B cell (primary cell): ENCODE data around the gene GRID1. TPM values are rescaled to one million over a fixed set of nuclear protein-coding genes. Genes with fewer than 3 reads are reported as not detected.

Experiments used
- ATAC-seq: fragments of 200-7000 bp; cut with Tn5 transposase; one replicate; pipeline ENCODE4 v1.10.0; 2021; ENCODE audit warnings: low read depth, mild to moderate bottlenecking, moderate number of reproducible peaks, moderate library complexity
- CTCF ChIA-PET: fragments of 350-600 bp; sonication (Branson Sonifier 250); formaldehyde crosslinking; loops from one replicate; lab custom pipeline; 2021; ENCODE audit warnings: antibody characterized with exemption, inconsistent platforms; lab: Charles Lee
- POLR2A ChIA-PET: fragments of 350-600 bp; sonication (Branson Sonifier 250); formaldehyde crosslinking; loops from one replicate; lab custom pipeline; 2021; ENCODE audit warnings: antibody characterized with exemption; lab: Charles Lee
- DNase-seq: peaks from one replicate; pipeline ENCODE4 v3.0.0; 2013
- H2AFZ ChIP-seq: 2 replicates; pipeline ENCODE4 v1.6.1; 2012; ENCODE audit warnings: mild to moderate bottlenecking, low read depth, low read length; ENCODE audit not compliant: insufficient read depth, poor library complexity, severe bottlenecking
- H3K27ac ChIP-seq, 2 donors: 1 replicate in 1 of 2; 2 replicates in 1 of 2; pipeline ENCODE4 v1.5.1; 2012 to 2013; ENCODE audit warnings: low read length in 2 of 2, mild to moderate bottlenecking in 2 of 2, moderate library complexity in 1 of 2
- H3K27me3 ChIP-seq, 4 experiments: fragments of 200-600 bp in 1 of 4; sonication (generic) in 1 of 4; replicated peaks in 1 of 4; 1 replicate in 2 of 4; 2 replicates in 2 of 4; pipeline versions ENCODE4 v1.6.1 to v1.7.0; 2013 to 2016; ENCODE audit warnings: low read length in 3 of 4, mild to moderate bottlenecking in 2 of 4, mixed read lengths in 1 of 4, moderate library complexity in 1 of 4; ENCODE audit not compliant: insufficient read depth in 4 of 4, control insufficient read depth in 3 of 4; ENCODE audit errors: control extremely low read depth in 1 of 4
- H3K36me3 ChIP-seq, 2 experiments: replicated peaks in 1 of 2; 1 replicate in 1 of 2; 2 replicates in 1 of 2; pipeline versions ENCODE4 v1.6.1 to v1.7.1; 2013; ENCODE audit warnings: low read length in 1 of 2; ENCODE audit not compliant: insufficient read depth in 2 of 2, control insufficient read depth in 1 of 2; ENCODE audit errors: control extremely low read depth in 1 of 2, extremely low read depth in 1 of 2
- H3K4me1 ChIP-seq, 2 donors: fragments of 200-600 bp in 1 of 2; sonication (generic) in 1 of 2; 1 replicate in 1 of 2; 2 replicates in 1 of 2; pipeline versions ENCODE4 v1.5.1 to v1.6.1; 2013 to 2017; ENCODE audit warnings: low read length in 2 of 2; ENCODE audit not compliant: control insufficient read depth in 2 of 2, insufficient read depth in 2 of 2
- H3K4me2 ChIP-seq: replicated peaks from 2 replicates; pipeline ENCODE3; 2012; ENCODE audit warnings: mild to moderate bottlenecking, low read depth, low read length; ENCODE audit not compliant: poor library complexity, severe bottlenecking
- H3K4me3 ChIP-seq, 5 experiments: fragments of 200-600 bp in 1 of 5; sonication (generic) in 1 of 5; 1 replicate in 3 of 5; 2 replicates in 2 of 5; pipeline versions ENCODE4 v1.5.1 to v1.7.0; 2011 to 2016; ENCODE audit warnings: low read length in 4 of 5, mild to moderate bottlenecking in 4 of 5, low read depth in 2 of 5, control low read depth in 1 of 5, moderate library complexity in 1 of 5; ENCODE audit not compliant: insufficient read depth in 1 of 5; ENCODE audit errors: control extremely low read depth in 1 of 5, extremely low read depth in 1 of 5
- H3K79me2 ChIP-seq: fragments of 200-600 bp; sonication (generic); one replicate; pipeline ENCODE4 v1.6.0; 2016; ENCODE audit warnings: low read length; ENCODE audit not compliant: control insufficient read depth, insufficient read depth
- H3K9ac ChIP-seq: fragments of 200-600 bp; sonication (generic); 2 replicates; pipeline ENCODE4 v1.6.1; 2017; ENCODE audit warnings: mild to moderate bottlenecking, low read length, moderate library complexity
- H3K9me3 ChIP-seq, 3 donors: one replicate each; pipeline versions ENCODE4 v1.6.1 to v1.7.1; 2013; ENCODE audit warnings: low read length in 2 of 3; ENCODE audit not compliant: control insufficient read depth in 2 of 3, insufficient read depth in 1 of 3; ENCODE audit errors: control extremely low read depth in 1 of 3
- H4K20me1 ChIP-seq: 2 replicates; pipeline ENCODE4 v1.6.0; 2012; ENCODE audit warnings: mild to moderate bottlenecking, low read length; ENCODE audit not compliant: insufficient read depth, control insufficient read depth, poor library complexity, severe bottlenecking
- H3K27ac Mint-ChIP-seq: one replicate; pipeline ENCODE4 v1.8.0; 2021; ENCODE audit warnings: mixed read lengths
- H3K27me3 Mint-ChIP-seq: one replicate; pipeline ENCODE4 v1.8.0; 2021; ENCODE audit warnings: mixed read lengths
- H3K4me1 Mint-ChIP-seq: one replicate; pipeline ENCODE4 v1.8.0; 2021; ENCODE audit warnings: mixed read lengths
- H3K4me3 Mint-ChIP-seq: one replicate; pipeline ENCODE4 v1.8.0; 2021; ENCODE audit warnings: mixed read lengths
- H3K9me3 Mint-ChIP-seq: one replicate; pipeline ENCODE4 v1.8.0; 2022; ENCODE audit warnings: mixed read lengths; ENCODE audit not compliant: insufficient read depth
- EZH2 ChIP-seq: IDR thresholded peaks from 2 replicates; pipeline ENCODE4 v1.6.1; 2012; ENCODE audit warnings: borderline replicate concordance, low read depth, mild to moderate bottlenecking, moderate library complexity, low read length; ENCODE audit not compliant: insufficient read depth, poor library complexity, severe bottlenecking
- WGBS: methylation state at CpG from one replicate; pipeline ENCODE4 v1.1.5; 2013; ENCODE audit warnings: missing lambda C conversion rate; ENCODE audit not compliant: insufficient coverage; 5-methylcytosine and 5-hydroxymethylcytosine counted together
- intact Hi-C: fragments of 100-400 bp; cut with micrococcal nuclease; formaldehyde crosslinking; loops from one replicate; pipeline ENCODE4 v1.10.0; 2022
- polyA plus RNA-seq: library from polyadenylated mRNA; depleted of rRNA; stranded (reverse); fragments of >200 nt; gene quantifications from 2 replicates; pipeline ENCODE4 v1.2.3, GENCODE V29; 2012
- total RNA-seq, 2 donors: library from RNA; stranded (reverse); fragments of 120-200 nt in 1 of 2; gene quantifications; 1 replicate in 1 of 2; 2 replicates in 1 of 2; pipeline versions ENCODE4 v1.2.3 to v1.2.4, GENCODE V29; 2013 to 2022
- TF ChIP-seq, protein P1 (sequence below): fragments of 200-600 bp; IDR thresholded peaks from one replicate; pipeline ENCODE4 v1.8.0; 2022; ENCODE audit warnings: antibody characterized with exemption, mild to moderate bottlenecking

The GRID1 gene
- total and polyA plus RNA-seq, 2 donors (not counting 1 experiment from before 2014, with no cell fraction given) = not detected

DNA sequence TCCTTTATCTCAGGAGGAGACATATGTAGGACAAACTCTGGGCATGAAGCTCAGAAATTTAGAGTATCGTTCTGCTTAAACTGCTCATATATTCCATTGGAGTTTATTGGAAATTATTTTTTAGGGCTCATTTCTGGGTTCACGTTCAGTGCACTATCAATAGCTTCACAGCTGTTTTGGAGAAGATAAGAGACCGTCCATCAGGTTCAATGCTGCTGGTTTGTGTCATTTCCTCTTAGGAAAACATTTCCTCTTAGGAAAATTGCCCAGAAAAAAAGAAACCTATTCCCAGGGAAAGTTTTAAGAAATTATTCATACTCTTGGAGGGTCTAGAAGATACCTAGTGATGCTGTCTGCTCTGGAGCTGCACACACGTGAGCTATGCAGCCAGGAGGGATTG, 691.7 kb downstream of the GRID1 start:
- Histone ChIP-seq H3K27ac (no peak overlapping the region), H3K79me2 (no peaks in the 10 kb centered on the region), H3K9me3 (peaks cover 0 to 9% (median 0%) of the 10 kb centered on the region in 3 donors), H3K27me3 (no peaks in the 10 kb centered on the region), H3K9ac (no peak overlapping the region), H3K36me3 (no peaks in the 10 kb centered on the region), H3K4me1 (no peaks in the 10 kb centered on the region), H4K20me1 (no peaks in the 10 kb centered on the region), H2AFZ (no peak overlapping the region), H3K4me2 (no peak overlapping the region), H3K4me3 (no peak overlapping the region)
- Mint-ChIP-seq H3K27me3 (no peaks in the 10 kb centered on the region), H3K9me3 (peaks cover 5% of the 10 kb centered on the region), H3K27ac (no peak overlapping the region), H3K4me3 (no peak overlapping the region), H3K4me1 (no peaks in the 10 kb centered on the region)
- ChIA-PET POLR2A (no interaction called here), CTCF (no interaction called here)
- TF ChIP-seq, protein P1, sequence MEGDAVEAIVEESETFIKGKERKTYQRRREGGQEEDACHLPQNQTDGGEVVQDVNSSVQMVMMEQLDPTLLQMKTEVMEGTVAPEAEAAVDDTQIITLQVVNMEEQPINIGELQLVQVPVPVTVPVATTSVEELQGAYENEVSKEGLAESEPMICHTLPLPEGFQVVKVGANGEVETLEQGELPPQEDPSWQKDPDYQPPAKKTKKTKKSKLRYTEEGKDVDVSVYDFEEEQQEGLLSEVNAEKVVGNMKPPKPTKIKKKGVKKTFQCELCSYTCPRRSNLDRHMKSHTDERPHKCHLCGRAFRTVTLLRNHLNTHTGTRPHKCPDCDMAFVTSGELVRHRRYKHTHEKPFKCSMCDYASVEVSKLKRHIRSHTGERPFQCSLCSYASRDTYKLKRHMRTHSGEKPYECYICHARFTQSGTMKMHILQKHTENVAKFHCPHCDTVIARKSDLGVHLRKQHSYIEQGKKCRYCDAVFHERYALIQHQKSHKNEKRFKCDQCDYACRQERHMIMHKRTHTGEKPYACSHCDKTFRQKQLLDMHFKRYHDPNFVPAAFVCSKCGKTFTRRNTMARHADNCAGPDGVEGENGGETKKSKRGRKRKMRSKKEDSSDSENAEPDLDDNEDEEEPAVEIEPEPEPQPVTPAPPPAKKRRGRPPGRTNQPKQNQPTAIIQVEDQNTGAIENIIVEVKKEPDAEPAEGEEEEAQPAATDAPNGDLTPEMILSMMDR = no peak
- no peak for TF ChIP-seq EZH2
- intact Hi-C loops = no loop called here
- WGBS = no CpG with 5 or more reads among the region's 4 CpGs
- DNase-seq (no peak), ATAC-seq (no peak)

DNA sequence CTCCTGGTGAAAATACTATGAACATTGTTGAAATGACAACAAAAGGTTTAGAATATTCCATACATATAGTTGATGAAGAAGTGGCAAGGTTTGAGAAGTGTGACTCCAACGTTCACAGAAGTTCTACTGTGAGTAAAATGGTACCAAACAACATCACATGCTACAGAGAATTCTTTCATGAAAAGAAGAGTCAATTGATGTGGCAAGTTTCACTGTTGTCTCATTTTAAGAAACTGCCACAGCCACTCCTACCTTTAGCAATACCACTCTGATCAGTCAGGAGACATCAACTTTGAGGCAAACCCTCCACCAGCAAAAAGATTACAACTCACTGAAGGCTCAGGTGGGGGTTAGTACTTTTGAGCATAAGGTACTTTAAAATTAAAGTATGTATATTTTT, 693.3 kb downstream of the GRID1 start:
- WGBS = no CpG with 5 or more reads among the region's 1 CpG
- ChIA-PET POLR2A (no interaction called here), CTCF (interaction anchor here (0.7 kb wide), 1 partner anchor 494 kb away, joined by 3 read pairs; no protein-coding TSS in a partner anchor)
- intact Hi-C loops = no loop called here
- no peak overlapping the region for H3K4me3 ChIP-seq
- Mint-ChIP-seq H3K27me3 (no peaks in the 10 kb centered on the region), H3K4me1 (no peaks in the 10 kb centered on the region), H3K27ac (no peak overlapping the region), H3K4me3 (no peak overlapping the region), H3K9me3 (peaks cover 5% of the 10 kb centered on the region)
- H3K9ac ChIP-seq = no peak overlapping the region
- H3K36me3 ChIP-seq = no peaks in the 10 kb centered on the region
- no peaks in the 10 kb centered on the region for H4K20me1 ChIP-seq
- no peak overlapping the region for H2AFZ ChIP-seq
- H3K27me3 ChIP-seq = peaks cover 0 to 4% (median 0%) of the 10 kb centered on the region in 4 experiments
- DNase-seq (no peak), ATAC-seq (no peak)
- TF ChIP-seq, protein P1 = no peak
- no peak for TF ChIP-seq EZH2
- no peaks in the 10 kb centered on the region for H3K79me2 ChIP-seq
- H3K27ac ChIP-seq = no peak overlapping the region
- H3K9me3 ChIP-seq = peaks cover 0 to 9% (median 0%) of the 10 kb centered on the region in 3 donors
- H3K4me1 ChIP-seq = no peaks in the 10 kb centered on the region
- no peak overlapping the region for H3K4me2 ChIP-seq
